Esophagus muscularis mucosa (tissue), 3 donors: ENCODE data around the gene KIAA0040.

Experiments
- CTCF ChIP-seq, 3 experiments: fragments of 200-600 bp in 2 of 3; fragments of 450-650 bp in 1 of 3; sonication (generic) in 2 of 3; IDR thresholded peaks; one replicate each; pipeline ENCODE4 v1.5.1; 2017 to 2019; ENCODE audit warnings: antibody characterized with exemption in 3 of 3, mild to moderate bottlenecking in 2 of 3, moderate library complexity in 1 of 3
- POLR2A ChIP-seq: fragments of 450-650 bp; IDR thresholded peaks from one replicate; pipeline ENCODE4 v1.6.1; 2017; ENCODE audit warnings: antibody characterized with exemption, moderate library complexity, mild to moderate bottlenecking, low read depth
- POLR2AphosphoS5 ChIP-seq, 2 donors: sonication (generic); formaldehyde crosslinking; IDR thresholded peaks; one replicate each; pipeline ENCODE4 v1.6.1; 2017; ENCODE audit warnings: antibody characterized with exemption in 2 of 2

- TF ChIP-seq CTCF (IDR thresholded peaks at IDR 0.05) (no peak), POLR2A (no peak), POLR2AphosphoS5 (IDR thresholded peaks at IDR 0.05) (no peak)
These were observed 8.3 kb upstream of the KIAA0040 start for GRCh38 chr1:175200678-175201521.
